Esophagus squamous epithelium (tissue), 4 donors: Measurements from ENCODE around the gene GALNT10.

ENCODE experiments used
- CTCF ChIP-seq, 6 experiments: fragments of 450-650 bp in 4 of 6; fragments of 200-600 bp in 2 of 6; sonication (generic) in 2 of 6; IDR thresholded peaks; one replicate each; pipeline ENCODE4 v1.5.1; 2016 to 2019; ENCODE audit warnings: antibody characterized with exemption in 6 of 6, mild to moderate bottlenecking in 4 of 6, moderate library complexity in 4 of 6
- POLR2A ChIP-seq, 4 donors: fragments of 450-650 bp; IDR thresholded peaks; one replicate each; pipeline ENCODE4 v1.6.1; 2017; ENCODE audit warnings: antibody characterized with exemption in 4 of 4, mild to moderate bottlenecking in 4 of 4, moderate library complexity in 3 of 4

DNA sequence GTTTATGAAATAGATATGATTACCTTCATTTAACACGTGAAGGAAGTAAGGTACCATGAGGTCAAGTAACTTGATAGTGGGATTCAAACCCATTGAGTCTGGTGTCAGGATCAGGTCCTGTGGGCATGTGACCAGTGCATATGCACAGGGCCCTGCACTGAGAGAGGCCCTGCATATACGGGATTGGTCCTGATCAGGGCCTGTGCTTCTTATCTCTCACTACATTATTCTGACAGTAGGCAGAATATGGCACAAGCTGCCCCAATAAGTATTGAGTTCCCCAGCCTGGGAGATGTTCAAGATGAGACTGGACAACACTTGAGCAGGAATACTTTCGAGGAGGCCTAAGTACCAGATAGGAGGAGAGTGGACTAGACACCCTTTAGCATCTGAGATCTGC, 44.0 kb downstream of the GALNT10 start:
- no peak for TF ChIP-seq CTCF (IDR thresholded peaks at IDR 0.05)
- no peak for TF ChIP-seq POLR2A (IDR thresholded peaks at IDR 0.05)
